K562 (cell line): ENCODE results near the gene PBXIP1. TPM values are rescaled to one million over a fixed set of nuclear protein-coding genes. Genes with fewer than 3 reads are reported as not detected.
A peak's percentile ranks its signal among the peaks of the same experiment; 100 is the strongest.
"Not testable (repeated sequence)": the region's sequence is repeated elsewhere in the genome, so short reads cannot be mapped to it uniquely, and the experiment has no call there.

Experiments used
- ATAC-seq: fragments of 200-7000 bp; cut with Tn5 transposase; 3 replicates; pipeline ENCODE4 v1.9.1; 2020; ENCODE audit warnings: moderate library complexity
- BruUV-seq: library from RNA; stranded (reverse); fragments of 400-500 nt; replicated peaks from 2 replicates; lab custom pipeline; 2021; lab: Mats Ljungman, UMichigan
- CTCF ChIA-PET: fragments of 300-600 bp; formaldehyde crosslinking; extraction: SDS; loops from one replicate; lab custom pipeline; 2021; ENCODE audit warnings: low intra/inter-chr PET ratio; lab: Yijun Ruan, JAX
- POLR2A ChIA-PET: fragments of 300-600, 350-650 bp; sonication (Branson Sonifier 250); formaldehyde crosslinking; extraction: SDS; loops from one replicate; lab custom pipeline; 2021; ENCODE audit warnings: antibody characterized with exemption, inconsistent platforms; lab: Yijun Ruan, JAX
- DNase-seq, 4 experiments: peaks; one replicate each; pipeline versions ENCODE4 v3.0.0 to v3.0.0-alpha.2; 2011 to 2018; ENCODE audit warnings: low spot score in 3 of 4, mixed read lengths in 3 of 4; ENCODE audit errors: extremely low read depth in 1 of 4
- FAIRE-seq: peaks from 2 replicates; lab custom pipeline; 2011; peaks lifted over from hg19 to GRCh38; lab: Jason Lieb, UNC
- H2AFZ ChIP-seq: 2 replicates; pipeline ENCODE4 v1.6.0; 2011; ENCODE audit warnings: low read depth, low read length, control low read depth, inconsistent platforms
- H3K27ac ChIP-seq: fragments of 200-600 bp; 3 replicates; pipeline ENCODE4 v1.8.0; 2011; ENCODE audit warnings: low read depth, mild to moderate bottlenecking, control low read depth, inconsistent platforms, low read length, moderate library complexity, mixed read lengths; ENCODE audit errors: extremely low read depth
- H3K27me3 ChIP-seq, 2 experiments: fragments of 300-600 bp in 1 of 2; 2 replicates in 1 of 2; 3 replicates in 1 of 2; pipeline versions ENCODE4 v1.6.0 to v1.8.0; 2011; ENCODE audit warnings: inconsistent platforms in 2 of 2, low read length in 2 of 2, mild to moderate bottlenecking in 1 of 2, mixed read lengths in 1 of 2, moderate library complexity in 1 of 2; ENCODE audit not compliant: control insufficient read depth in 2 of 2, insufficient read depth in 2 of 2
- H3K36me3 ChIP-seq: fragments of 300-600 bp; 3 replicates; pipeline ENCODE4 v1.8.0; 2011; ENCODE audit warnings: mild to moderate bottlenecking, low read length, inconsistent platforms; ENCODE audit not compliant: control insufficient read depth, insufficient read depth
- H3K4me1 ChIP-seq, 2 experiments: fragments of 200-600 bp in 1 of 2; replicated peaks in 1 of 2; 2 replicates in 1 of 2; 3 replicates in 1 of 2; pipeline versions ENCODE4 v1.5.1 to v1.8.0; 2011; ENCODE audit warnings: inconsistent platforms in 2 of 2, low read length in 2 of 2, mild to moderate bottlenecking in 1 of 2, mixed read lengths in 1 of 2, moderate library complexity in 1 of 2; ENCODE audit not compliant: control insufficient read depth in 2 of 2, insufficient read depth in 2 of 2
- H3K4me2 ChIP-seq: 2 replicates; pipeline ENCODE4 v1.6.1; 2011; ENCODE audit warnings: low read length, control low read depth, inconsistent platforms, mixed read lengths; ENCODE audit not compliant: insufficient read depth
- H3K4me3 ChIP-seq: fragments of 200-600 bp; sonication (generic), shearing (Covaris generic); 2 replicates; pipeline ENCODE4 v1.5.1; 2016; ENCODE audit warnings: control low read depth, inconsistent platforms
- H3K79me2 ChIP-seq: fragments of 200-600 bp; 3 replicates; pipeline ENCODE4 v1.8.0; 2011; ENCODE audit warnings: low read length, inconsistent platforms; ENCODE audit not compliant: control insufficient read depth, insufficient read depth
- H3K9ac ChIP-seq, 2 experiments: 2 replicates each; pipeline versions ENCODE4 v1.6.0 to v1.6.1; 2011; ENCODE audit warnings: low read depth in 2 of 2, low read length in 2 of 2, control low read depth in 1 of 2, inconsistent platforms in 1 of 2, mild to moderate bottlenecking in 1 of 2, mixed read lengths in 1 of 2; ENCODE audit not compliant: insufficient read depth in 1 of 2
- H3K9me1 ChIP-seq: one replicate; pipeline ENCODE4 v1.6.0; 2011; ENCODE audit warnings: inconsistent platforms, mild to moderate bottlenecking, low read length, moderate library complexity; ENCODE audit not compliant: control insufficient read depth, insufficient read depth
- H3K9me3 ChIP-seq: replicated peaks from 2 replicates; pipeline ENCODE4 v1.5.1; 2011; ENCODE audit warnings: low read depth, low read length, inconsistent platforms; ENCODE audit not compliant: control insufficient read depth, insufficient read depth
- H4K20me1 ChIP-seq: replicated peaks from 2 replicates; pipeline ENCODE4 v1.6.1; 2011; ENCODE audit warnings: low read length, inconsistent platforms, mixed read lengths; ENCODE audit not compliant: control insufficient read depth, insufficient read depth
- CEBPB ChIP-seq: fragments of 450-650 bp; IDR thresholded peaks from 2 replicates; pipeline ENCODE4 v1.6.1; 2016; ENCODE audit warnings: missing genetic modification characterization, missing compliant biosample characterization
- CEBPG ChIP-seq, 3 experiments: fragments of 200-800 bp in 1 of 3; sonication (Bioruptor generic) in 1 of 3; sonication (generic) in 1 of 3; formaldehyde crosslinking in 1 of 3; IDR thresholded peaks in 2 of 3; conservative IDR thresholded peaks in 1 of 3; 2 replicates each; pipeline versions ENCODE4 v1.6.1 to v1.8.0; 2016 to 2022; ENCODE audit warnings: missing compliant biosample characterization in 2 of 3, missing genetic modification characterization in 2 of 3, mild to moderate bottlenecking in 1 of 3, missing genetic modification reagents in 1 of 3
- JUND ChIP-seq, 2 experiments: IDR thresholded peaks; 2 replicates in 1 of 2; 3 replicates in 1 of 2; pipeline ENCODE4 v1.6.1; 2011; ENCODE audit warnings: borderline replicate concordance in 2 of 2, low read depth in 2 of 2, low read length in 2 of 2, improper control_type of control experiment in 1 of 2, missing biosample characterization in 1 of 2, missing genetic modification characterization in 1 of 2, missing genetic modification reagents in 1 of 2
- NFIC ChIP-seq: fragments of 450-650 bp; IDR thresholded peaks from 2 replicates; pipeline ENCODE4 v1.6.1; 2017; ENCODE audit warnings: mild to moderate bottlenecking, inconsistent platforms
- RAD51 ChIP-seq: fragments of 450-650 bp; IDR thresholded peaks from 2 replicates; pipeline ENCODE4 v1.7.1; 2016; ENCODE audit warnings: low read depth, mild to moderate bottlenecking, borderline replicate concordance
- ZKSCAN8 ChIP-seq: fragments of 200-800 bp; sonication (Bioruptor generic); IDR thresholded peaks from 2 replicates; pipeline ENCODE4 v1.6.1; 2016; ENCODE audit warnings: missing genetic modification characterization, missing compliant biosample characterization
- ZNF12 ChIP-seq: sonication (generic); formaldehyde crosslinking; IDR thresholded peaks from 2 replicates; pipeline ENCODE4 v1.4.0; 2020; ENCODE audit warnings: mild to moderate bottlenecking, missing genetic modification reagents
- ZNF121 ChIP-seq: sonication (generic); formaldehyde crosslinking; conservative IDR thresholded peaks from 2 replicates; pipeline ENCODE4 v1.8.0; 2022; ENCODE audit warnings: missing genetic modification reagents
- ZNF57 ChIP-seq: fragments of 450-650 bp; formaldehyde crosslinking; IDR thresholded peaks from 2 replicates; pipeline ENCODE4 v1.4.0; 2020; ENCODE audit warnings: mild to moderate bottlenecking, moderate library complexity
- ZSCAN32 ChIP-seq: fragments of 450-650 bp; formaldehyde crosslinking; IDR thresholded peaks from 2 replicates; pipeline ENCODE4 v1.4.0; 2020; ENCODE audit warnings: mild to moderate bottlenecking, moderate library complexity
- WGBS: fragments of 100-300 bp; shearing (Covaris generic); methylation state at CpG from one replicate; pipeline ENCODE4 v1.1.6; 2016; ENCODE audit warnings: low coverage, mixed read lengths; ENCODE audit not compliant: insufficient coverage; ENCODE audit errors: missing lambda C conversion rate; 5-methylcytosine and 5-hydroxymethylcytosine counted together
- in situ Hi-C: fragments of 300-500 bp; cut with MboI; formaldehyde crosslinking; loops from 4 replicates; pipeline ENCODE4 v1.15.0; 2018; ENCODE audit warnings: inconsistent platforms, mixed read lengths
- intact Hi-C: fragments of 100-400 bp; cut with micrococcal nuclease; formaldehyde crosslinking; loops from 2 replicates; pipeline ENCODE4 v1.14.2; 2022
- polyA plus RNA-seq, 8 experiments: library from polyadenylated mRNA; depleted of rRNA in 4 of 8; stranded (reverse) in 5 of 8; unstranded in 3 of 8; fragments of >200 nt; fragmentation: Nextera tagmentation in 2 of 8; fragmentation: Illumina TruSeq in 1 of 8; extraction: Ambion mirVana in 2 of 8; extraction: Trizol in 1 of 8; gene quantifications; 2 replicates each; pipeline versions ENCODE4 v1.2.1 to v1.2.3, GENCODE V29; 2011 to 2014; ENCODE audit warnings: inconsistent platforms in 1 of 8, missing spikeins in 1 of 8
- total RNA-seq, 7 experiments: library from RNA; depleted of rRNA in 6 of 7; stranded (reverse); fragments of >200 nt in 6 of 7; fragmentation: Illumina TruSeq in 2 of 7; extraction: Trizol in 2 of 7; gene quantifications; 2 replicates each; pipeline versions ENCODE4 v1.2.1 to v1.2.3, GENCODE V29; 2011 to 2021; ENCODE audit warnings: low replicate concordance in 1 of 7
- TF ChIP-seq, protein P1 (sequence below), 2 experiments: fragments of 450-650 bp in 1 of 2; sonication (generic) in 1 of 2; formaldehyde crosslinking in 1 of 2; IDR thresholded peaks in 1 of 2; conservative IDR thresholded peaks in 1 of 2; 2 replicates each; pipeline versions ENCODE4 v1.6.1 to v1.8.1; 2016 to 2023; ENCODE audit warnings: mild to moderate bottlenecking in 2 of 2, moderate library complexity in 2 of 2, inconsistent platforms in 1 of 2, missing genetic modification reagents in 1 of 2
- TF ChIP-seq, protein P2 (sequence below): fragments of 450-650 bp; formaldehyde crosslinking; IDR thresholded peaks from 2 replicates; pipeline ENCODE4 v1.4.0; 2022; ENCODE audit warnings: mild to moderate bottlenecking, moderate library complexity

The PBXIP1 gene
- total and polyA plus RNA-seq, 9 of the 15 experiments (the other 6 are each of a cell fraction or from before 2014, with no cell fraction given): 0.13 to 8.3 (median 5.8) TPM

DNA sequence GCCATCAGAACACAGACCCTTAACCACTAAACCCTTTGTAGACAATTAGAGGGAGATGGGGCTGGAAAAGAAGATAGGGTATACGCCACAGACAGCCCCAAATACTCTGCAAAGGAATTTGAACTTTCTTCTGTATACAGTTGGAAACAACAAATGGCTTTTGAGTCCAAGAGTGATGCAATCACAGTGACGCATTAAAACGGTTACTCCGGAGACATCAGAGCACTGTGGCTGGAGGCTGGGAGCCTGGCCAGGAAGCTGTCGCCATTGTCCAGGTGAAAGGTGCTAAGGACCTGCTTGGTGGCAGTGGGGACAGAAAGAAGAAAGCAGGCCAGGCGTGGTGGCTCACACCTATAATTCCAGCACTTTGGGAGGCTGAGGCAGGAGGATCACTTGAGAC is 31.4 kb upstream of the PBXIP1 start:
- H4K20me1 ChIP-seq: no peaks in the 10 kb centered on the region; the same call in 1 of the 2 replicates
- H3K9me1 ChIP-seq: no peaks in the 10 kb centered on the region
- DNase-seq (no peak), ATAC-seq (no peak), FAIRE-seq (no peak)
- H2AFZ ChIP-seq: no peak overlapping the region
- no peak overlapping the region for H3K4me3 ChIP-seq
- peaks cover under 1 to 30% of the 10 kb centered on the region in 2 experiments; a peak in 3 of 5 replicates for H3K4me1 ChIP-seq
- no peak for TF ChIP-seq ZNF57 (CRISPR knock-in tag)
- TF ChIP-seq ZNF12: no peak
- TF ChIP-seq CEBPG (CRISPR knock-in tag; IDR thresholded peaks at IDR 0.05): no peak
- TF ChIP-seq CEBPG (tag; conservative IDR thresholded peaks at IDR 0.05 in 1 of 2, IDR thresholded peaks at IDR 0.05 in 1 of 2): peak; percentile 72 to 74; a peak in 3 of 4 replicates
- 0 out of 2 replicates have a peak, but pooled peaks have one; percentile 22 for TF ChIP-seq ZNF121 (CRISPR knock-in tag)
- no peak for TF ChIP-seq NFIC
- TF ChIP-seq JUND (IDR thresholded peaks at IDR 0.05; ENCODE audit: borderline replicate concordance, low read depth, low read length): no peak
- no peak for TF ChIP-seq JUND (tag; IDR thresholded peaks at IDR 0.05; ENCODE audit: borderline replicate concordance, low read depth, low read length)
- TF ChIP-seq, protein P1, sequence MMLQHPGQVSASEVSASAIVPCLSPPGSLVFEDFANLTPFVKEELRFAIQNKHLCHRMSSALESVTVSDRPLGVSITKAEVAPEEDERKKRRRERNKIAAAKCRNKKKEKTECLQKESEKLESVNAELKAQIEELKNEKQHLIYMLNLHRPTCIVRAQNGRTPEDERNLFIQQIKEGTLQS (IDR thresholded peaks at IDR 0.05): peak; percentile 71
- TF ChIP-seq, protein P1 (CRISPR knock-in tag; conservative IDR thresholded peaks at IDR 0.05): no peak
- TF ChIP-seq CEBPB (tag): peak; percentile 72
- TF ChIP-seq, protein P2, sequence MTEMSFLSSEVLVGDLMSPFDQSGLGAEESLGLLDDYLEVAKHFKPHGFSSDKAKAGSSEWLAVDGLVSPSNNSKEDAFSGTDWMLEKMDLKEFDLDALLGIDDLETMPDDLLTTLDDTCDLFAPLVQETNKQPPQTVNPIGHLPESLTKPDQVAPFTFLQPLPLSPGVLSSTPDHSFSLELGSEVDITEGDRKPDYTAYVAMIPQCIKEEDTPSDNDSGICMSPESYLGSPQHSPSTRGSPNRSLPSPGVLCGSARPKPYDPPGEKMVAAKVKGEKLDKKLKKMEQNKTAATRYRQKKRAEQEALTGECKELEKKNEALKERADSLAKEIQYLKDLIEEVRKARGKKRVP (CRISPR knock-in tag): 0 out of 2 replicates have a peak, but pooled peaks have one; percentile 20
- peak; percentile 88 for TF ChIP-seq ZKSCAN8 (CRISPR knock-in tag)
- TF ChIP-seq RAD51: no peak
- 0 out of 2 replicates have a peak, but pooled peaks have one; percentile 12 for TF ChIP-seq ZSCAN32 (CRISPR knock-in tag)
- ChIA-PET CTCF (no interaction called here), POLR2A (interaction anchor here (0.6 to 1.1 kb wide), 3 partner anchors 10 to 97 kb away, joined by 3 to 4 read pairs (median 3); partner anchors contain the start of gene CKS1B)
- WGBS: 82% methylated on average over 6 of the region's 6 CpGs
- H3K9ac ChIP-seq: no peak overlapping the region
- peaks cover 50% of the 10 kb centered on the region for H3K36me3 ChIP-seq
- H3K27me3 ChIP-seq: no peaks in the 10 kb centered on the region
- H3K27ac ChIP-seq: no peak overlapping the region
- intact Hi-C loops (no loop called here), in situ Hi-C loops (no loop called here)
- H3K79me2 ChIP-seq: peaks cover 67% of the 10 kb centered on the region
- BruUV-seq: no TSS peak
- no peaks in the 10 kb centered on the region for H3K9me3 ChIP-seq
- H3K4me2 ChIP-seq: no peak overlapping the region

DNA sequence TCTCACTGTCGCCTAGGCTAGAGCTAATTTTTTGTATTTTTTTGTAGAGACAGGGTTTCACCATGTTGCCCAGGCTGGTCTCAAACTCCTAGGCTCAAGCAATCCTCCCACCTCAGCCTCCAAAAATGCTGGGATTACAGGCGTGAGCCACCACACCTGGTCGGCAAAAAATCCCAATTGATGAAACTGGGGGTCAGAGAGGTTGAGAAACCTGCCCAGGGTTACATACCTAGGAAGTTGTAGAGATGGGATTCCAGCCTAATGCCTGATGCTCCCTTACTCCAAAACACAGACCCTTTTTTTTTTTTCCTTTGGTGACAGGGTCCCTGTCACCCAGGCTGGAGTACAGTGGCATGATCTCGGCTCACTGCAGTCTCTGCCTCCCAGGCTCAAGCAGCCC is 30.8 kb upstream of the PBXIP1 start:
- H3K27ac ChIP-seq, BruUV-seq, ATAC-seq, FAIRE-seq, H3K9me3 ChIP-seq, DNase-seq, in situ Hi-C loops, H3K9me1 ChIP-seq, H3K4me3 ChIP-seq, H3K4me2 ChIP-seq, intact Hi-C loops, H3K27me3 ChIP-seq, H3K9ac ChIP-seq, H2AFZ ChIP-seq, CTCF ChIA-PET, H4K20me1 ChIP-seq: not testable (repeated sequence)
- peaks cover 50% of the 10 kb centered on the region for H3K36me3 ChIP-seq
- POLR2A ChIA-PET: interaction anchor here (0.6 to 1.1 kb wide), 3 partner anchors 11 to 96 kb away, joined by 3 read pairs; no protein-coding TSS in a partner anchor
- 91% methylated on average over 4 of the region's 4 CpGs for whole genome bisulfite sequencing
- H3K4me1 ChIP-seq: peaks cover 0 to 34% of the 10 kb centered on the region in 2 experiments; a peak in 3 of 5 replicates
- peaks cover 68% of the 10 kb centered on the region for H3K79me2 ChIP-seq
